ENCODE results near the gene ARHGAP24. TPM values are rescaled to one million over a fixed set of nuclear protein-coding genes. Genes with fewer than 3 reads are reported as not detected.

The ARHGAP24 gene
- total and polyA plus RNA-seq, 4 donors = 1.8 to 15.2 (median 3.3) TPM

- WGBS = 89% methylated on average over 1 of the region's 1 CpG
- no peak overlapping the region for H3K27ac ChIP-seq (ENCODE audit: low read depth in 1 of 2, low read length in 2 of 2)
Measured at GRCh38 chr4:85555206-85555605, 80.3 kb downstream of the ARHGAP24 start.

More at GRCh38 chr4:85555206-85555605, 80.3 kb downstream of the ARHGAP24 start:
- no peak for TF ChIP-seq JUND (IDR thresholded peaks at IDR 0.05)
- TF ChIP-seq, protein P1, sequence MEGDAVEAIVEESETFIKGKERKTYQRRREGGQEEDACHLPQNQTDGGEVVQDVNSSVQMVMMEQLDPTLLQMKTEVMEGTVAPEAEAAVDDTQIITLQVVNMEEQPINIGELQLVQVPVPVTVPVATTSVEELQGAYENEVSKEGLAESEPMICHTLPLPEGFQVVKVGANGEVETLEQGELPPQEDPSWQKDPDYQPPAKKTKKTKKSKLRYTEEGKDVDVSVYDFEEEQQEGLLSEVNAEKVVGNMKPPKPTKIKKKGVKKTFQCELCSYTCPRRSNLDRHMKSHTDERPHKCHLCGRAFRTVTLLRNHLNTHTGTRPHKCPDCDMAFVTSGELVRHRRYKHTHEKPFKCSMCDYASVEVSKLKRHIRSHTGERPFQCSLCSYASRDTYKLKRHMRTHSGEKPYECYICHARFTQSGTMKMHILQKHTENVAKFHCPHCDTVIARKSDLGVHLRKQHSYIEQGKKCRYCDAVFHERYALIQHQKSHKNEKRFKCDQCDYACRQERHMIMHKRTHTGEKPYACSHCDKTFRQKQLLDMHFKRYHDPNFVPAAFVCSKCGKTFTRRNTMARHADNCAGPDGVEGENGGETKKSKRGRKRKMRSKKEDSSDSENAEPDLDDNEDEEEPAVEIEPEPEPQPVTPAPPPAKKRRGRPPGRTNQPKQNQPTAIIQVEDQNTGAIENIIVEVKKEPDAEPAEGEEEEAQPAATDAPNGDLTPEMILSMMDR (IDR thresholded peaks at IDR 0.05; ENCODE audit: low read depth, low read length, missing input control) = no peak
- no peak for TF ChIP-seq FOXA2 (IDR thresholded peaks at IDR 0.05)
- no peak for TF ChIP-seq EGR1 (IDR thresholded peaks at IDR 0.05; ENCODE audit: low read depth in 2 of 2)
- no peak for TF ChIP-seq SP1 (IDR thresholded peaks at IDR 0.05)
- TF ChIP-seq GABPA (IDR thresholded peaks at IDR 0.05 in 1 of 2, conservative IDR thresholded peaks at IDR 0.05 in 1 of 2) = no peak
- TF ChIP-seq, protein P2, sequence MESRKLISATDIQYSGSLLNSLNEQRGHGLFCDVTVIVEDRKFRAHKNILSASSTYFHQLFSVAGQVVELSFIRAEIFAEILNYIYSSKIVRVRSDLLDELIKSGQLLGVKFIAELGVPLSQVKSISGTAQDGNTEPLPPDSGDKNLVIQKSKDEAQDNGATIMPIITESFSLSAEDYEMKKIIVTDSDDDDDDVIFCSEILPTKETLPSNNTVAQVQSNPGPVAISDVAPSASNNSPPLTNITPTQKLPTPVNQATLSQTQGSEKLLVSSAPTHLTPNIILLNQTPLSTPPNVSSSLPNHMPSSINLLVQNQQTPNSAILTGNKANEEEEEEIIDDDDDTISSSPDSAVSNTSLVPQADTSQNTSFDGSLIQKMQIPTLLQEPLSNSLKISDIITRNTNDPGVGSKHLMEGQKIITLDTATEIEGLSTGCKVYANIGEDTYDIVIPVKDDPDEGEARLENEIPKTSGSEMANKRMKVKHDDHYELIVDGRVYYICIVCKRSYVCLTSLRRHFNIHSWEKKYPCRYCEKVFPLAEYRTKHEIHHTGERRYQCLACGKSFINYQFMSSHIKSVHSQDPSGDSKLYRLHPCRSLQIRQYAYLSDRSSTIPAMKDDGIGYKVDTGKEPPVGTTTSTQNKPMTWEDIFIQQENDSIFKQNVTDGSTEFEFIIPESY (IDR thresholded peaks at IDR 0.05) = no peak
- TF ChIP-seq FOXA1 (IDR thresholded peaks at IDR 0.05) = no peak
- no peak for TF ChIP-seq REST (IDR thresholded peaks at IDR 0.05)
- no peak for TF ChIP-seq TAF1 (conservative IDR thresholded peaks at IDR 0.05)
- TF ChIP-seq HNF4G (IDR thresholded peaks at IDR 0.05) = no peak
- TF ChIP-seq ATF3 (IDR thresholded peaks at IDR 0.05) = no peak
- TF ChIP-seq RAD21 (IDR thresholded peaks at IDR 0.05) = no peak
- no peak for TF ChIP-seq RXRA (IDR thresholded peaks at IDR 0.05)
- no peak for TF ChIP-seq NR2F2 (IDR thresholded peaks at IDR 0.05)
- no peak for TF ChIP-seq YY1 (IDR thresholded peaks at IDR 0.05)
- TF ChIP-seq, protein P3, sequence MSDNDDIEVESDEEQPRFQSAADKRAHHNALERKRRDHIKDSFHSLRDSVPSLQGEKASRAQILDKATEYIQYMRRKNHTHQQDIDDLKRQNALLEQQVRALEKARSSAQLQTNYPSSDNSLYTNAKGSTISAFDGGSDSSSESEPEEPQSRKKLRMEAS (IDR thresholded peaks at IDR 0.05) = no peak
- H3K9me3 ChIP-seq (ENCODE audit: control insufficient read depth in 4 of 4, low read length in 3 of 4) = peaks cover 0 to 7% (median 0%) of the 10 kb centered on the region in 4 donors
- no peaks in the 10 kb centered on the region for H3K4me1 ChIP-seq (ENCODE audit: control insufficient read depth in 4 of 4, insufficient read depth in 4 of 4, low read length in 3 of 4)
- no peak overlapping the region for H3K4me3 ChIP-seq (ENCODE audit: low read depth in 1 of 3, low read length in 3 of 3)
- peaks cover 0 to 2% (median 0%) of the 10 kb centered on the region in 4 donors for H3K36me3 ChIP-seq (ENCODE audit: control insufficient read depth in 4 of 4, insufficient read depth in 3 of 4, low read depth in 1 of 4, low read length in 3 of 4)
- no peak for DNase-seq (ENCODE audit: low spot score)
- H3K27me3 ChIP-seq (ENCODE audit: control insufficient read depth in 4 of 4, insufficient read depth in 4 of 4, low read length in 3 of 4) = no peaks in the 10 kb centered on the region
- no peak overlapping the region for H3K9ac ChIP-seq (ENCODE audit: low read depth in 1 of 2, low read length in 2 of 2)

All from liver (tissue), 9 donors.